ENCODE data around the gene LOXL1.

The LOXL1 gene

DNA sequence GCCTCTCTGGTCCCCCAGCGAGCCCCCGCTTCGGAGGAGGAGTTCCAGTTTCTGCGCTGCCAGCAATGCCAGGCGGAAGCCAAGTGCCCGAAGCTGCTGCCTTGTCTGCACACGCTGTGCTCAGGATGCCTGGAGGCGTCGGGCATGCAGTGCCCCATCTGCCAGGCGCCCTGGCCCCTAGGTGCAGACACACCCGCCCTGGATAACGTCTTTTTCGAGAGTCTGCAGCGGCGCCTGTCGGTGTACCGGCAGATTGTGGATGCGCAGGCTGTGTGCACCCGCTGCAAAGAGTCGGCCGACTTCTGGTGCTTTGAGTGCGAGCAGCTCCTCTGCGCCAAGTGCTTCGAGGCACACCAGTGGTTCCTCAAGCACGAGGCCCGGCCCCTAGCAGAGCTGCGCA lies 71.7 kb downstream of the LOXL1 start:
- no peak for DNase-seq
